Measurements from ENCODE around the gene TNFSF18.

The TNFSF18 gene

GRCh38 chr1:172993640-172994039 is 57.1 kb downstream of the TNFSF18 start:
- no peak for DNase-seq (ENCODE audit: extremely low spot score)
- CTCF ChIA-PET: no interaction called here
- no peak for TF ChIP-seq TARDBP (IDR thresholded peaks at IDR 0.05)
- TF ChIP-seq FOXK2 (IDR thresholded peaks at IDR 0.05): no peak
- no peak for TF ChIP-seq HDGF (IDR thresholded peaks at IDR 0.05; ENCODE audit: borderline replicate concordance)
- no peak for TF ChIP-seq LEF1 (IDR thresholded peaks at IDR 0.05; ENCODE audit: borderline replicate concordance)
- TF ChIP-seq NFRKB (IDR thresholded peaks at IDR 0.05): no peak
- TF ChIP-seq FOXM1 (IDR thresholded peaks at IDR 0.05; ENCODE audit: borderline replicate concordance): no peak
- no peak for TF ChIP-seq BHLHE40 (IDR thresholded peaks at IDR 0.05; ENCODE audit: borderline replicate concordance)
- no peak for TF ChIP-seq PKNOX1 (IDR thresholded peaks at IDR 0.05)
- POLR2A ChIA-PET: no interaction called here

GRCh38 chr1:172991674-172992400 is 58.9 kb downstream of the TNFSF18 start:
- POLR2A ChIA-PET: no interaction called here
- no peak for DNase-seq (ENCODE audit: extremely low spot score)
- CTCF ChIA-PET: no interaction called here
- TF ChIP-seq SP1 (IDR thresholded peaks at IDR 0.05): no peak
- TF ChIP-seq CTBP1 (IDR thresholded peaks at IDR 0.05; ENCODE audit: borderline replicate concordance): no peak
- no peak for TF ChIP-seq ZNF384 (IDR thresholded peaks at IDR 0.05)
- no peak for TF ChIP-seq ELF4 (IDR thresholded peaks at IDR 0.05)
- no peak for TF ChIP-seq HDGF (IDR thresholded peaks at IDR 0.05; ENCODE audit: borderline replicate concordance)
- TF ChIP-seq ARNT (IDR thresholded peaks at IDR 0.05): no peak
- no peak for TF ChIP-seq L3MBTL2 (conservative IDR thresholded peaks at IDR 0.05)
- no peak for TF ChIP-seq NFRKB (IDR thresholded peaks at IDR 0.05)
- TF ChIP-seq PKNOX1 (IDR thresholded peaks at IDR 0.05): no peak
- TF ChIP-seq BHLHE40 (IDR thresholded peaks at IDR 0.05; ENCODE audit: borderline replicate concordance): no peak
- TF ChIP-seq FOXA1 (IDR thresholded peaks at IDR 0.05): no peak
- TF ChIP-seq TARDBP (IDR thresholded peaks at IDR 0.05): no peak
- no peak for TF ChIP-seq LEF1 (IDR thresholded peaks at IDR 0.05; ENCODE audit: borderline replicate concordance)

- POLR2A ChIA-PET: no interaction called here
These were observed 60.0 kb downstream of the TNFSF18 start for GRCh38 chr1:172990598-172991215.

More at GRCh38 chr1:172990598-172991215, 60.0 kb downstream of the TNFSF18 start:
- no peak for TF ChIP-seq TARDBP (IDR thresholded peaks at IDR 0.05)
- TF ChIP-seq SUZ12 (IDR thresholded peaks at IDR 0.05): no peak
- TF ChIP-seq FOXK2 (IDR thresholded peaks at IDR 0.05): no peak
- CTCF ChIA-PET: no interaction called here
- no peak for DNase-seq (ENCODE audit: extremely low spot score)
